ENCODE results near the gene FAM217B.
"Not testable (repeated sequence)": the region's sequence is repeated elsewhere in the genome, so short reads cannot be mapped to it uniquely, and the experiment has no call there.

DNA sequence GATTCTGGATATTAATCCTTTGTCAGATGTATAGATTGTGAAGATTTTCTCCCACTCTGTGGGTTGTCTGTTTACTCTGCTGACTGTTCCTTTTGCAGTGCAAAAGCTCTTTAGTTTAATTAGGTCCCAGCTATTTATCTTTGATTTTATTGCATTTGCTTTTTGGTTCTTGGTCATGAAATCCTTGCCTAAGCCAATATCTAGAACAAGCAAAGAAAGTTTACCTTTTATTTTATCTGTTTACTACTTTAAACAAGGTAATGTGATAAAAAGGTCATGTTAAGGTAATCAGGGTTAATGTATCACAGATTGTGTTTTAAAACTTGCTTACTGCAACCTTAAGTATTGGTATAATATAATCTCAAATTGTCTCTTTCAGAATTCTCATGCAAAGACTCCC, 17.4 kb downstream of the FAM217B start:
- TF ChIP-seq CTCF (IDR thresholded peaks at IDR 0.05 in 8 of 11, conservative IDR thresholded peaks at IDR 0.05 in 3 of 11); POLR2AphosphoS5 (IDR thresholded peaks at IDR 0.05): not testable (repeated sequence)
